WTC11 (cell line): ENCODE data around the gene ZDHHC24. TPM values are rescaled to one million over a fixed set of nuclear protein-coding genes. Genes with fewer than 3 reads are reported as not detected.

ENCODE experiments used
- ATAC-seq: fragments of 200-7000 bp; cut with Tn5 transposase; 2 replicates; pipeline ENCODE4 v1.10.0; 2021; ENCODE audit warnings: mild to moderate bottlenecking, moderate library complexity
- CTCF ChIA-PET: fragments of 300-600 bp; sonication (Branson Sonifier 250); formaldehyde crosslinking; loops from one replicate; lab custom pipeline; 2021; ENCODE audit warnings: antibody characterized with exemption; lab: Charles Lee
- POLR2A ChIA-PET: fragments of 350-600 bp; sonication (Branson Sonifier 250); formaldehyde crosslinking; loops from one replicate; lab custom pipeline; 2021; ENCODE audit warnings: antibody characterized with exemption; lab: Charles Lee
- DNase-seq: peaks from one replicate; pipeline ENCODE4 v3.0.0; 2021; ENCODE audit warnings: low spot score
- H3K27ac Mint-ChIP-seq: 2 replicates; pipeline ENCODE4 v1.8.0; 2021; ENCODE audit warnings: mixed read lengths
- H3K27me3 Mint-ChIP-seq: 2 replicates; pipeline ENCODE4 v1.8.0; 2021; ENCODE audit warnings: low read depth, mild to moderate bottlenecking, moderate library complexity, mixed read lengths
- H3K36me3 Mint-ChIP-seq: 2 replicates; pipeline ENCODE4 v1.8.0; 2021; ENCODE audit warnings: mixed read lengths
- H3K4me1 Mint-ChIP-seq: 2 replicates; pipeline ENCODE4 v1.8.0; 2022; ENCODE audit warnings: mixed read lengths
- H3K4me3 Mint-ChIP-seq: 2 replicates; pipeline ENCODE4 v1.8.0; 2021; ENCODE audit warnings: mild to moderate bottlenecking, moderate library complexity, mixed read lengths
- H3K9me3 Mint-ChIP-seq: 2 replicates; pipeline ENCODE4 v1.8.0; 2021; ENCODE audit warnings: mixed read lengths
- ATF1 ChIP-seq: sonication (generic); formaldehyde crosslinking; IDR thresholded peaks from 2 replicates; pipeline ENCODE4 v1.8.1; 2023; ENCODE audit warnings: mild to moderate bottlenecking, moderate library complexity, missing genetic modification reagents
- ATF3 ChIP-seq: sonication (generic); formaldehyde crosslinking; conservative IDR thresholded peaks from 2 replicates; pipeline ENCODE4 v1.8.1; 2022; ENCODE audit warnings: mild to moderate bottlenecking, missing genetic modification reagents
- CREB1 ChIP-seq: sonication (generic); formaldehyde crosslinking; IDR thresholded peaks from 2 replicates; pipeline ENCODE4 v1.8.0; 2023; ENCODE audit warnings: mild to moderate bottlenecking, missing genetic modification reagents
- ELF4 ChIP-seq: sonication (generic); formaldehyde crosslinking; IDR thresholded peaks from 2 replicates; pipeline ENCODE4 v1.8.1; 2022; ENCODE audit warnings: low read depth, mild to moderate bottlenecking, moderate library complexity, missing genetic modification reagents
- ERG ChIP-seq: fragments of 250-450 bp; sonication (Bioruptor Pico); IDR thresholded peaks from 2 replicates; pipeline ENCODE4 v1.8.0; 2021; ENCODE audit warnings: mild to moderate bottlenecking
- FOXP4 ChIP-seq: sonication (generic); formaldehyde crosslinking; IDR thresholded peaks from 2 replicates; pipeline ENCODE4 v1.8.0; 2022; ENCODE audit warnings: mild to moderate bottlenecking, missing genetic modification reagents
- JUN ChIP-seq: sonication (generic); formaldehyde crosslinking; IDR thresholded peaks from 2 replicates; pipeline ENCODE4 v1.8.0; 2023; ENCODE audit warnings: mild to moderate bottlenecking, missing genetic modification reagents
- NFATC4 ChIP-seq: fragments of 250-450 bp; sonication (Bioruptor Pico); IDR thresholded peaks from 2 replicates; pipeline ENCODE4 v1.9.0; 2021; ENCODE audit warnings: mild to moderate bottlenecking
- NFE2L1 ChIP-seq: sonication (generic); formaldehyde crosslinking; IDR thresholded peaks from 2 replicates; pipeline ENCODE4 v1.8.1; 2023; ENCODE audit warnings: missing genetic modification reagents
- NR3C1 ChIP-seq: sonication (generic); formaldehyde crosslinking; conservative IDR thresholded peaks from 2 replicates; pipeline ENCODE4 v1.8.1; 2023; ENCODE audit warnings: low read depth, mild to moderate bottlenecking, missing genetic modification reagents
- PREB ChIP-seq: sonication (generic); formaldehyde crosslinking; IDR thresholded peaks from 2 replicates; pipeline ENCODE4 v1.8.1; 2022; ENCODE audit warnings: mild to moderate bottlenecking, missing genetic modification reagents, moderate library complexity, borderline replicate concordance
- RELA ChIP-seq: sonication (generic); formaldehyde crosslinking; IDR thresholded peaks from 2 replicates; pipeline ENCODE4 v1.8.1; 2022; ENCODE audit warnings: missing genetic modification reagents, mild to moderate bottlenecking, borderline replicate concordance
- SMAD3 ChIP-seq: sonication (generic); formaldehyde crosslinking; IDR thresholded peaks from 2 replicates; pipeline ENCODE4 v1.8.0; 2022; ENCODE audit warnings: missing genetic modification reagents, mild to moderate bottlenecking, borderline replicate concordance
- SOX15 ChIP-seq: fragments of 250-450 bp; sonication (Bioruptor Pico); IDR thresholded peaks from 2 replicates; pipeline ENCODE4 v1.9.0; 2021; ENCODE audit warnings: mild to moderate bottlenecking
- ZNF232 ChIP-seq: sonication (generic); formaldehyde crosslinking; IDR thresholded peaks from 2 replicates; pipeline ENCODE4 v1.8.0; 2022; ENCODE audit warnings: mild to moderate bottlenecking, missing genetic modification reagents
- ZNF317 ChIP-seq: sonication (generic); formaldehyde crosslinking; IDR thresholded peaks from 2 replicates; pipeline ENCODE4 v1.8.1; 2023; ENCODE audit warnings: low read depth, mild to moderate bottlenecking, moderate library complexity, missing genetic modification reagents, borderline replicate concordance
- ZNF425 ChIP-seq: fragments of 250-450 bp; sonication (Bioruptor Pico); conservative IDR thresholded peaks from 2 replicates; pipeline ENCODE4 v1.9.0; 2021; ENCODE audit warnings: mild to moderate bottlenecking
- total RNA-seq: library from RNA; stranded (reverse); gene quantifications from 3 replicates; pipeline ENCODE4 v1.2.3, GENCODE V29; 2021

The ZDHHC24 gene
- total RNA-seq, 1 experiment from 2014 or later, result 14.8 TPM

GRCh38 chr11:66554602-66555001 is 8.8 kb upstream of the ZDHHC24 start:
- ATAC-seq, result no peak
- Mint-ChIP-seq H3K36me3 (peaks cover 12% of the 10 kb centered on the region), H3K27ac (no peak overlapping the region), H3K4me3 (no peak overlapping the region), H3K9me3 (no peaks in the 10 kb centered on the region), H3K4me1 (no peaks in the 10 kb centered on the region), H3K27me3 (peaks cover 6% of the 10 kb centered on the region)
- no peak for TF ChIP-seq ZNF317 (CRISPR knock-in tag)
- TF ChIP-seq JUN (CRISPR knock-in tag), result no peak
- TF ChIP-seq SOX15 (CRISPR knock-in tag), result no peak
- TF ChIP-seq PREB (CRISPR knock-in tag), result no peak
- TF ChIP-seq NFATC4 (CRISPR knock-in tag), result no peak
- DNase-seq, result no peak
- ChIA-PET POLR2A (no interaction called here), CTCF (interaction anchor here (1.0 kb wide), 1 partner anchor 38 kb away, joined by 3 read pairs; the partner anchor contains the start of gene CCDC87)

- H3K36me3 Mint-ChIP-seq, result no peaks in the 10 kb centered on the region; the same call in 1 of the 2 replicates
- peaks cover 25% of the 10 kb centered on the region for H3K4me1 Mint-ChIP-seq
- DNase-seq (no peak), ATAC-seq (no peak)
- no peaks in the 10 kb centered on the region for H3K9me3 Mint-ChIP-seq
- POLR2A ChIA-PET, result no interaction called here
- no peak overlapping the region for H3K27ac Mint-ChIP-seq
- H3K4me3 Mint-ChIP-seq, result no peak overlapping the region
- TF ChIP-seq CREB1 (CRISPR knock-in tag) (no peak), RELA (no peak), ELF4 (CRISPR knock-in tag) (no peak), NR3C1 (no peak), NFE2L1 (CRISPR knock-in tag) (no peak), JUN (CRISPR knock-in tag) (no peak), ZNF425 (CRISPR knock-in tag) (no peak), ERG (no peak), ATF1 (CRISPR knock-in tag) (no peak), SMAD3 (CRISPR knock-in tag) (no peak), FOXP4 (no peak), ATF3 (CRISPR knock-in tag) (no peak), ZNF232 (no peak)
- H3K27me3 Mint-ChIP-seq, result no peaks in the 10 kb centered on the region; the same call in 1 of the 2 replicates
- CTCF ChIA-PET, result interaction anchor here (1.2 kb wide), 1 partner anchor 41 kb away, joined by 3 read pairs; no protein-coding TSS in a partner anchor
Observed at GRCh38 chr11:66550887-66551286, 5.0 kb upstream of the ZDHHC24 start.
